ENCODE results near the gene NEURL1.
A peak's percentile ranks its signal among the peaks of the same experiment; 100 is the strongest.
"Not testable (repeated sequence)": the region's sequence is repeated elsewhere in the genome, so short reads cannot be mapped to it uniquely, and the experiment has no call there.

Gene NEURL1

GRCh38 chr10:103495321-103495720 is 1.8 kb downstream of the NEURL1 start:
- no peak for DNase-seq

- no peak for DNase-seq
Measured at GRCh38 chr10:103497161-103497915, 3.8 kb downstream of the NEURL1 start.

- DNase-seq, result peak; percentile 75
Measured at GRCh38 chr10:103498936-103499638, 5.6 kb downstream of the NEURL1 start.

GRCh38 chr10:103499881-103500280 is 6.4 kb downstream of the NEURL1 start:
- DNase-seq, result no peak

- DNase-seq, result no peak
Measured at GRCh38 chr10:103500481-103500880, 7.0 kb downstream of the NEURL1 start.

DNA sequence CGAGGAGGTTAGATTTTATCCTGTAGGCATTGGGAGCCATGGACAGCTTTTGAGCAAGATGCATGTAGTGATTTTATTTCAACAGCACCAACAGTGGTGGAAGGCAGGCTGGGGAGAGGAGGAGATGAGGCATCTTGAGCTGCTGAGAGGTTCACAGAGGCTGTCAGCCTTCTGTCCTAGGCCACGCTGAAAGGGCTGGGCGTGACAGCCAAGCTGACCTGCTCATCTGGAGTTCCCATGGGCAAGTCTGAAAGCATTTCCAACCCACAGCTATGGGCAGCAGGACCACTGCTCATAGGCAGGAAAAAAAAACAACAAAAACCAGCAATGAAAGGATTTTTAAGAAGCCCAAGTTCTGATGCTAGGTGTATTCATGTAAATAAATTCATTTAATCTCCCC is 7.7 kb downstream of the NEURL1 start:
- DNase-seq, result no peak

GRCh38 chr10:103502849-103503660 is 9.6 kb downstream of the NEURL1 start:
- DNase-seq, result no peak

DNA sequence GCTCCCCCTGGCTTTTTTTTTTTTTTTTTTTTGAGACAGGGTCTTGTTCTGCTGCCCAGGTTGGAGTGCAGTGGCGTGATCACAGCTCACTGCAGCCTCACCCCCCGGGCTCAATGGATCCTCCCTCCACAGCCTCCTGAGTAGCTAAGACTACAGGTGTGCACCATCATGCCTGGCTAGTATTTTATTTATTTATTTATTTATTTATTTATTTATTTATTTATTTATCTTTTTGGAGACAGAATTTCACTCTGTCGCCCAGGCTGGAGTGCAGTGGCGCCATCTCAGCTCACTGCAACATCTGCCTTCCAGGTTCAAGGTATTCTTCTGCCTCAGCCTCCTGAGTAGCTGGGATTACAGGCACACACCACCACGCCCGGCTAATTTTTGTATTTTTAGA is 10.3 kb downstream of the NEURL1 start:
- DNase-seq, result not testable (repeated sequence)

DNA sequence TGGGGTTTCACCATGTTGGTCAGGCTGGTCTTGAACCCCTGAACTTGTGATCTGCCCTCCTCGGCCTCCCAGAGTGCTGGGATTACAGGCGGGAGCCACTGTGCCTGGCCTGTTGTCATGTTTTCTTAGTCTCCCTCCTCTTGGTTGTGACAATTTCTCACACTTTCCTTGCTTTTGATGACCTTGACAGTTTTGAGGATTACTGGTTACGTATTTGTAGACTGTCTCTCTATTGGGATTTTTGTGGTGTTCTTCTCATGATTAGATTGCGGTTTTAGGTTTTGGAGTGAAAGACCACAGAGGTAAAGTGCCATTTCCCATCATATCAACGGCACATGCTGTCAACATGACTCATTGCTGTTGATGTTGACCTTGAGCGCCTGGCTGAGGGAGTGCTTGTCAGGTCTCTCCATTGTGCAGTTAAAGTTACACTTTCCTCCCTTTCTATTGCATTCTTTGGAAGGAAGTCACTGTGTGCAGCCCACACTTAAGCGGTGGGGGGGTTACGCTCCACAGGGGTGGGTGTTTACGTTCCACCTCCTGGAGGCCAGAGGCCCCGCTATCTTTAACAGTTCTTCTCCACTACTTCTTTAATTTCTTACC is 10.8 kb downstream of the NEURL1 start:
- DNase-seq, result peak; percentile 79

DNA sequence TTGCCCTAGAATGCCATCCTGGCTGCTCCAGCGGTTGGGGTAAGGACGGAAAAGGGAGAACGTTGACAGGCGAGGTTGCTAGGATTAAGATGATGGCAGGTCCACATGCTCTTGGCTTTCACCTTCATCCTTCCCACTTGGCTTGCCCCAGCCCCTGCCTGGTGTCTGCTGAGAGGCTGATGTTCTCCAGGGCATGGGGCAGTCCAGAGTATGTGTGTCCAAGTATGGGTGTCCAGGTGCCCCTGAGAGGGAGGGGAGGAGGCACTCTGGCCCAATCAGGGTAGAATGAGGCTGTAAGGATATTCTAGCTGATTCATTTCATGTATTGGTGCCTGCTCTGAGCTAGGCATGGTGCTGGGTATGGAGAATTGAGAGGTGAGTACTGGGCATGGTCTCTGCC is 12.6 kb downstream of the NEURL1 start:
- DNase-seq, result no peak

- peak; percentile 77 for DNase-seq
Measured at GRCh38 chr10:103507235-103508191, 14.0 kb downstream of the NEURL1 start.

DNA sequence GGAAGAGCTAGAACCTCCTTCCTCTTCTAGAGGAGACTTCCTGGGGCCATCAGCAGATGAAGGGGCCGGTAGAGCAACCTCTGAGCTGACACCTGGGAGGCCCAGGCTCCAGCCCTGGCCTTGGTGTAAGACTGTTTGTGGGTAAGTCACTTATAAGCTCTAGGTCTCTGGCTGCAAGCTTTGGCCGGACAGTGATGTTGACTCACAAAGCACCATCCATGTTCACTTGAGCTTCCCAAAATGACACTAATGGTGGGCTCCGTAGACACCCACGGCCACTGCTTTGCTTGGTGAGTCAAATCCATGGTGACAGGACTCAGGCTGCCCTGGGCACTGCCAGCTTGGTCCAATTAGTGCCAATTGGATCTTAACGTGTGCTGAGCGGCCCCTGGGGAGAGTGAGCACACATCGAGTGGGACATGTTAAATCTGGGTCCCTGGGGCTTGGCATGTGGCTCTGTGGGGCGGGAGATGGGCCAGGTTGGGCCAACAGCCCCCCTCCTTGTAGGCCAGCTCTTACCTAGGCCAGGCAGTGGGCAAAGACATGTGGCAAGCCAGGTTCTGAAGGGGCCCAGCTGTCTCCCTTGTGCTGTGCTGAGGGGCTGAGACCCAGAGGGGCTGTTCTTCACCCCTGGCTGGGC is 16.7 kb downstream of the NEURL1 start:
- DNase-seq, result no peak

DNA sequence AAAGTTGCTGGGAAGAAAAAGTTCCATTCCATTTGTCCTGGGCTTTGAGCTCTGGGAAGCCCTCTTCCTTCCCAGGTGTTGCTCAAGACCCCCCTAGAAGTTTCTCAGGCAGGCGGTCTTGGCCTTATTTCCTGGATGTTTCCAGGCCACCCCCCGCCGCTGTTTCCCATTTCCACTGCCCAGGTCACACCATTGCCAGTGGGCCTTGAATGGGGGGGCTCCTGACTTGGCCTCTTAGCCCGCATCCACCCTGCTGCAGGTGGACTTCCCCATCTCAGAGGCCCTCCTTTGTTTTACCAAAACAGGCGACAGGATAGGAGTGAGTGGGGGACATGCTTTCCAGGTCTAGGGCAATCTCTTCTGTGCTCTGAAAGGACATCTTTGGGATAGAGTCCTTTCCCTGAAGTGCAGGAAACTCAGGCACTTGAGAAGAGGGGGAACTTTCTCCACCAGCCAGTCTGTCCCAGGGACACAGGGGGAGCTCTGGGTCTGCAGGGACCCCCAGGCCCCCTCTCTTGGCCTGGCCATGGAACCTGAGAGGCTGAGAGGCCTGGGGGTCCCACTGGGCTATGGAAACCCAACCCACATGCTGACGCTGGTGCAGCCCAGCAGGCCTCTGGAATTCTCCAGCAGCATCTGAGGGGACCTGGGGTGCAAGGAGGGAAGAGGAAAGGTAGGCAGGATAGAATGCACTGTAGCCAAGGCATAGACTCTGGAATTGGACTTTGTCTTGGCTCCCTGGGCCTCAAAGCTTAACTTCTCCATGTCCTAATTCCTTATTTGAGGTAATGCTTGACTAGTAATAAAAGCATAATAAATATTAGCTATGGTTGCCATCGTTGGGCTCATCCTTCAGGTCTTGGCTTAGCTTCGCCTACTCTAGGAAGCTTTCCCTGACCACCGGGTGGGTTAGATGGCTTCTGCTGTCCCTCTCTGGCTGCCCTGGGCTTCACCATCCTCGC is 17.6 kb downstream of the NEURL1 start:
- DNase-seq, result no peak

GRCh38 chr10:103512166-103512565 is 18.7 kb downstream of the NEURL1 start:
- no peak for DNase-seq

- DNase-seq, result no peak
Measured at GRCh38 chr10:103512591-103513379, 19.3 kb downstream of the NEURL1 start.

DNA sequence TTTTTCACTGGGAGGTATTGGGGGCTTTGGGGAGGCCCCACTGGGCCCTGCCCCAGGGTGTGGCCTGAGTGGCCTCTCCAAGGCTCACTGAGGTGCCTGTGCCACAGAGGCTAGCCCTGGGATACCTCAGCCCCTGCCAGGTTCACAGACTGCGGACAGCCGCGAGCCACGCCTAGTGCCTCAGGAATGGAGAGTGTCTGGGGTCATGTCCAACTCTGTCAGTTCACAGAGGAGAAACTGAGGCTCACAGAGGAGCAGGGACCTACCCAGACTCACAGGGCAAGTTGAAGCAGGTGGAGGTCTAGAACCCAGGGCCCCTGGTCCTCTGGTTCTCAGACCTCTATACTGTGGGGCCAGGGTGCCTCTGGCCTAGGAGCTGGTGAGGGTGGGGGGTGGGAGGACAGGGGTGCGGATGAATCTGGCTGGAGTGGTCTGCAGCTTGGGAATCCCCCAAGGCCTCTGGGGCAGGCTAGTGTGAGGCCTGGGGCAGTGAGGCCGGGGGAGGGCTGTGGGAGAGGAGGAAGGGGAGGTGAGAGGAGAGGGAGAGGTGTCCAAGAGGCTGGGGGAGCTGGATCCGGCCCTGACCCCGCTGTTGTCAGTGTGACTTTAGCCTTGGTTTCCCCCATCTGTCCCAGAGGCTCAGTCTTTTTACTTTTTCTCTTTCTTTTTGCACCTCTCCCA is 20.0 kb downstream of the NEURL1 start:
- DNase-seq, result no peak

- DNase-seq, result no peak
Measured at GRCh38 chr10:103514244-103514643, 20.7 kb downstream of the NEURL1 start.

DNA sequence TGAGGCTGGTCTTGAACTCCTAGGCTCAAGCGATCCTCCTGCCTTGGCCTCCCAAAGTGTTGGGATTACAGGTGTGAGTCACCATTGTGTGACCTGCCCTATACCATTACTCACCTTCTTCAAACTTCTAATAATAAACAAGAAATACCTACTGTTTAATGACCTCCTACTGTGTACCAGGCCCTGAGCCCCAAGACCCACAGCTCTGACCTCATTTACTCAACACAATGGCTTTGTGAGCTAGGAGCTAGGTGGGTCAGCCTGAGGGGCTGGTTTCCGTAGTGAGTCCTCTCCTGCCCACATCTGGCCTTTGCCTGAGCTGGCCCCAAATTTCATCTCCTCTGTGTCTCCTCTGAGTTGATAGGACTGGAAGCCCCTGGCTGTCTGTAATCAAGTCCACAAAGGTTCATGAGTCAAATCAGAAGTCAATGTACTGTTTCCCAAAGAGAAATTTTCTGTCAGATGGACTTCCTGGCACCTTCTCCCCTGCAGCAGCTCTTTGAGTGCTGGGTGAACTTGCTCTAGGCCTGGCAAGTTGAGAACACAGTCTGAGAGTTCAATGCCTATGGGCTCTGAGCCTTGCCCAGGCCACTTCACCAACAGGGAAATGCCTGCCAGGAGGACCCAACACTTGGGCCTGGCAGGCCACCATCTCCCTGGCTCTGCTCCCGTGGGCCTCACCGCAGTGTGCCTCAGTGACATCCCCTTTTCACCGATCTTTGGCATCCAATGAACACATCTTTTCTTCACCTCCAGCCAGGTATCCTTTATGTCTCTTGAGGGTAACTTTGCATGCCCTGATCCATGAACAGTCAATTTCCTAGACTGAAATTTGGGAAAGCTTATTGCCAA is 24.0 kb downstream of the NEURL1 start:
- no peak for DNase-seq

Data from RPMI8226 (cell line).